Measurements from ENCODE around the gene CFAP58.

Gene CFAP58

GRCh38 chr10:104353325-104354048 is at the start of gene CFAP58:
TSS of gene CFAP58 (plus strand) at chr10:104353833. CDS start at chr10:104353898, 65 bp downstream.
- in situ Hi-C loops (cut with MboI; ENCODE audit: low sequenced_read_pairs), result no loop called here

- in situ Hi-C loops (cut with MboI; ENCODE audit: low sequenced_read_pairs), result no loop called here
Measured at GRCh38 chr10:104304356-104304745, 49.3 kb upstream of the CFAP58 start.

- in situ Hi-C loops (cut with MboI; ENCODE audit: low sequenced_read_pairs), result no loop called here
Measured at GRCh38 chr10:104304927-104305326, 48.7 kb upstream of the CFAP58 start.

- in situ Hi-C loops (cut with MboI; ENCODE audit: low sequenced_read_pairs), result no loop called here
Measured at GRCh38 chr10:104306897-104307296, 46.7 kb upstream of the CFAP58 start.

GRCh38 chr10:104307576-104308438 is 45.8 kb upstream of the CFAP58 start:
- in situ Hi-C loops (cut with MboI; ENCODE audit: low sequenced_read_pairs), result no loop called here

GRCh38 chr10:104308439-104308903 is 45.2 kb upstream of the CFAP58 start:
- in situ Hi-C loops (cut with MboI; ENCODE audit: low sequenced_read_pairs), result no loop called here

GRCh38 chr10:104309980-104310978 is 43.4 kb upstream of the CFAP58 start:
- in situ Hi-C loops (cut with MboI; ENCODE audit: low sequenced_read_pairs), result no loop called here

GRCh38 chr10:104311184-104311720 is 42.4 kb upstream of the CFAP58 start:
- in situ Hi-C loops (cut with MboI; ENCODE audit: low sequenced_read_pairs), result no loop called here

- in situ Hi-C loops (cut with MboI; ENCODE audit: low sequenced_read_pairs), result no loop called here
Measured at GRCh38 chr10:104314591-104315485, 38.8 kb upstream of the CFAP58 start.

- in situ Hi-C loops (cut with MboI; ENCODE audit: low sequenced_read_pairs), result no loop called here
Measured at GRCh38 chr10:104315486-104315921, 38.1 kb upstream of the CFAP58 start.

GRCh38 chr10:104316321-104317099 is 37.1 kb upstream of the CFAP58 start:
- in situ Hi-C loops (cut with MboI; ENCODE audit: low sequenced_read_pairs), result no loop called here

- in situ Hi-C loops (cut with MboI; ENCODE audit: low sequenced_read_pairs), result no loop called here
Measured at GRCh38 chr10:104317269-104317710, 36.3 kb upstream of the CFAP58 start.

GRCh38 chr10:104317726-104318299 is 35.8 kb upstream of the CFAP58 start:
- in situ Hi-C loops (cut with MboI; ENCODE audit: low sequenced_read_pairs), result no loop called here

- in situ Hi-C loops (cut with MboI; ENCODE audit: low sequenced_read_pairs), result no loop called here
Measured at GRCh38 chr10:104318326-104318725, 35.3 kb upstream of the CFAP58 start.

GRCh38 chr10:104318810-104319741 is 34.6 kb upstream of the CFAP58 start:
- in situ Hi-C loops (cut with MboI; ENCODE audit: low sequenced_read_pairs), result no loop called here

- in situ Hi-C loops (cut with MboI; ENCODE audit: low sequenced_read_pairs), result no loop called here
Measured at GRCh38 chr10:104321226-104321625, 32.4 kb upstream of the CFAP58 start.
